ENCODE results near the gene FRMD5. TPM values are rescaled to one million over a fixed set of nuclear protein-coding genes. Genes with fewer than 3 reads are reported as not detected.

Gene FRMD5
- total RNA-seq, 2 experiments from 2014 or later: not detected

- Mint-ChIP-seq H3K27me3 (peaks cover 39% of the 10 kb centered on the region), H3K36me3 (ENCODE audit: low read depth) (no peaks in the 10 kb centered on the region), H3K4me3 (no peak overlapping the region), H3K9me3 (no peaks in the 10 kb centered on the region), H3K27ac (no peak overlapping the region), H3K4me1 (no peaks in the 10 kb centered on the region)
- CTCF ChIA-PET: no interaction called here
- no peak for DNase-seq
- POLR2A ChIA-PET: no interaction called here
Observed at GRCh38 chr15:44149224-44149623, 45.8 kb downstream of the FRMD5 start.

DNA sequence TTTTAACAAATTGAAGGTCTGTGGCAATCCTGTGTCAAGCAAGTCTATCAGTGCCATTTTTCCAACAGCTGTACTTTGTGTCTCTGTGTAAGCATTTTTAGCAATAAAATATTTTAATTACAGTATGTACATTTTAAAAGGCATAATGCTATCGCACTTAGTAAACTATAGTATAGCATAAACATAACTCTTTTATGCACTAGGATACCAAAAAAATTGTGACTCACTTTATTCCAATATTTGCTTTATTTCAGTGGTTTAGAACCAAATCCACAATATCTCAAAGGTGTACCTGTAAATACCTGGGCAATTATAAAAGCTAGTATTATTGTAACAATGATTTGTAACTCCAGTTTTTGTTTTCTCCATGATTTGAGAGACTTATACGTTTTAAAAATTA is 46.5 kb downstream of the FRMD5 start:
- Mint-ChIP-seq H3K27ac (no peak overlapping the region), H3K4me1 (no peaks in the 10 kb centered on the region), H3K4me3 (no peak overlapping the region), H3K9me3 (no peaks in the 10 kb centered on the region), H3K27me3 (peaks cover 39% of the 10 kb centered on the region), H3K36me3 (ENCODE audit: low read depth) (no peaks in the 10 kb centered on the region)
- DNase-seq: no peak
- CTCF ChIA-PET: no interaction called here
- POLR2A ChIA-PET: no interaction called here

GRCh38 chr15:44147636-44148035 is 47.4 kb downstream of the FRMD5 start:
- ChIA-PET CTCF (no interaction called here), POLR2A (no interaction called here)
- Mint-ChIP-seq H3K4me3 (no peak overlapping the region), H3K36me3 (ENCODE audit: low read depth) (no peaks in the 10 kb centered on the region), H3K9me3 (no peaks in the 10 kb centered on the region), H3K4me1 (no peaks in the 10 kb centered on the region), H3K27me3 (peaks cover 34% of the 10 kb centered on the region), H3K27ac (no peak overlapping the region)
- no peak for DNase-seq

DNA sequence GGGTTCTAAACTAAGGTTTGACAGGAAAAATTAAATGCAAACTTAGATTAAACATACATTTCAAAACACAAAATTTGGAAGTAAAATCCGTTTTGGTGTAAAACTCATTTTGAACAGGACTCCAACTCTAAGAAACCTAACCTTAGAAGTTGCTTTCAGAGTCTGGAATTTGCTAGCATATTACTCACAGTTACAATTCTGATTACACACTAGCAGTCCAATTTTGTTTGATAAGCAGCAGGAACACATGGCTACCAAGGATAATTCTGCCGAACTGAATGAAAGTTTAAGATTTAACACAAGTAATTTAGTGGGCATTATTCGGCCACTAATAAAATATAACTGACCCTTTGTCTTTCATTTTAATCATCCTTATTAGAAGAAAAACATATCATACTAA is 49.6 kb downstream of the FRMD5 start:
- Mint-ChIP-seq H3K27ac (no peak overlapping the region), H3K4me3 (no peak overlapping the region), H3K36me3 (ENCODE audit: low read depth) (no peaks in the 10 kb centered on the region), H3K4me1 (no peaks in the 10 kb centered on the region), H3K27me3 (peaks cover 28% of the 10 kb centered on the region), H3K9me3 (no peaks in the 10 kb centered on the region)
- POLR2A ChIA-PET: no interaction called here
- CTCF ChIA-PET: no interaction called here
- no peak for DNase-seq

GRCh38 chr15:44144992-44145391 is 50.1 kb downstream of the FRMD5 start:
- DNase-seq: no peak
- ChIA-PET CTCF (no interaction called here), POLR2A (no interaction called here)
- H3K4me3 Mint-ChIP-seq: no peak overlapping the region
- no peaks in the 10 kb centered on the region for H3K36me3 Mint-ChIP-seq (ENCODE audit: low read depth)
- no peak overlapping the region for H3K27ac Mint-ChIP-seq
- no peaks in the 10 kb centered on the region for H3K9me3 Mint-ChIP-seq
- no peaks in the 10 kb centered on the region for H3K4me1 Mint-ChIP-seq
- H3K27me3 Mint-ChIP-seq: peaks cover 25% of the 10 kb centered on the region

DNA sequence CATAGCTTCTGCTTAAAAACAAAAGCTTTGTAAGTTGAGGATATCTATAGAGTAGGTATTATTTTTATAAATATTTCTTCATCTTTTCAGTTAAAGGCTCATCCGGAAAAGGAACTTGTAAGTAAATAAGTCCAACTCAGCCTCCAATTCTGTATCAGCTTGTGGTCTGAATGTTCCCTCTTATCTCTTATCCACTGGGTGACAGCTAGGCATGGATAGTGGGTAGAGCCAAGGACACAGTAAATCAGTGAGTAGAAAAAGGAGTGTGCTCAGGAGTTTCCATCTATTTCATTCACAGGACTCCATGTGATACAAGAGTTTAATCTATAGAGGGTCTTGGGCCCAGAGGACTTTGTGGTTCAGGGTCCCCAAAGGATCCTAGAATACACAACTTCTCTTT is 50.9 kb downstream of the FRMD5 start:
- Mint-ChIP-seq H3K4me3 (no peak overlapping the region), H3K9me3 (no peaks in the 10 kb centered on the region), H3K4me1 (no peaks in the 10 kb centered on the region), H3K36me3 (ENCODE audit: low read depth) (no peaks in the 10 kb centered on the region), H3K27ac (no peak overlapping the region), H3K27me3 (peaks cover 19% of the 10 kb centered on the region)
- ChIA-PET CTCF (interaction anchor here (0.6 kb wide), 1 partner anchor 96 kb away, joined by 3 read pairs; no protein-coding TSS in a partner anchor), POLR2A (no interaction called here)
- no peak for DNase-seq

DNA sequence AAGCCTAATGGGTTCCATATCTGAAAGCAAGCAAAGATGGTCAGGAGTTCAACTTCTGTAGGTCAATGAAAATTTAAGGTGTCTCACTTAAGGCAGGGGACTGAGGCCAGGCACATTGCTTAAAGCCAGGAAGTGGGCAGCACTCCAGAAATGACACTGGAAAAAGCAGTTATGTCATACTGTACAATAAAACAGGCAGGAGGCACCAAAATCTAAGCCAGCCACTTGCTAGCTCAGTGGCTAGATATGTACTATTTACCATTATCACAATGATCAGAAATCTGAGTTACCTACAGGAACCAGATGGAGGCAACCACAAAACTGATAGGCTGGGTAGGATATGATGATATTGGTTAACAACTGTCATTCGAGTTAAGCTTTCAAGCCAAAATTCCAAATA is 57.3 kb downstream of the FRMD5 start:
- no peak overlapping the region for H3K4me3 Mint-ChIP-seq
- no peaks in the 10 kb centered on the region for H3K36me3 Mint-ChIP-seq (ENCODE audit: low read depth)
- H3K4me1 Mint-ChIP-seq: no peaks in the 10 kb centered on the region
- no peak for DNase-seq
- no peak overlapping the region for H3K27ac Mint-ChIP-seq
- ChIA-PET CTCF (no interaction called here), POLR2A (no interaction called here)
- peaks cover 4% of the 10 kb centered on the region for H3K27me3 Mint-ChIP-seq
- no peaks in the 10 kb centered on the region for H3K9me3 Mint-ChIP-seq

- POLR2A ChIA-PET: no interaction called here
Observed at GRCh38 chr15:44136991-44137477, 58.0 kb downstream of the FRMD5 start.

DNA sequence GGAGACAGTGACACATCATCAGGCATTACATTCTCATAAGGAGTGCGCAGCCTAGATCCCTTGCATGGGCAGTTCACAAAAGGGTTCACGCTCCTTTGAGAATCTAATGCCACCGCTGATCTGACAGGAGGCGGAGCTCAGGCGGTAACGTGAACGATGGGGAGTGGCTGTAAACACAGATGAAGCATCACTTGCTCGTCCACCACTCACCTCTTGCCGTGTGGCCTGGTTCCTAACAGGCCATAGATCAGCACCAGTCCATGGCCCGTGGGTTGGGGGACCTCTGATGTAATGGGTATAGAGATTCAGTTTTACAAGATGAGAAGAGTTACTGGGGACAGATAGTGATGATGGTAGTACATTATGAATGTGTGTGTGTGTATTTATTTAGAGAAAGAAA is 63.0 kb downstream of the FRMD5 start:
- Mint-ChIP-seq H3K27ac (no peak overlapping the region), H3K27me3 (peaks cover 14% of the 10 kb centered on the region), H3K4me1 (no peaks in the 10 kb centered on the region), H3K4me3 (no peak overlapping the region), H3K36me3 (ENCODE audit: low read depth) (no peaks in the 10 kb centered on the region), H3K9me3 (no peaks in the 10 kb centered on the region)
- CTCF ChIA-PET: no interaction called here
- POLR2A ChIA-PET: no interaction called here
- no peak for DNase-seq

More at GRCh38 chr15:44136991-44137477, 58.0 kb downstream of the FRMD5 start:
- Mint-ChIP-seq H3K27me3 (peaks cover 5% of the 10 kb centered on the region), H3K36me3 (ENCODE audit: low read depth) (no peaks in the 10 kb centered on the region), H3K27ac (no peak overlapping the region), H3K4me3 (no peak overlapping the region), H3K4me1 (no peaks in the 10 kb centered on the region), H3K9me3 (no peaks in the 10 kb centered on the region)
- CTCF ChIA-PET: no interaction called here
- no peak for DNase-seq

DNA sequence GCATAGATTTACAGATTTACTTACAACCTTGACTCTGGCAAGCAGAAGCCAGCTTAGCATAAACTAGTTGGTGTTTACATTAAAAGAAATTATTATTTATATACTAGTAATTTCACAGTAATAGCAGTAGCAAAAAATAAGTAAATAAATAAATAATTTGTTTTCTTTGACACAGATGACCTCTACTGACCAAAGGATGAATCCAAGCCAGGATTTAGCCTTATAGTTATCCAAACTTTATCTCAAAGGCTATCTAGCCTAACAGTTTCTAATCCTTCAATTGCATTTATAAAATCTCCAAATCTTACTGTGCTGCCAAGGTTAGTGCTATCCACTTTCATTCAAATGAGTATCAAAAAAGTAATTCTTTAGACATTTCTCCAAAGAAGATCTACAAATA is 64.3 kb downstream of the FRMD5 start:
- Mint-ChIP-seq H3K9me3 (no peaks in the 10 kb centered on the region), H3K4me3 (no peak overlapping the region)

DNA sequence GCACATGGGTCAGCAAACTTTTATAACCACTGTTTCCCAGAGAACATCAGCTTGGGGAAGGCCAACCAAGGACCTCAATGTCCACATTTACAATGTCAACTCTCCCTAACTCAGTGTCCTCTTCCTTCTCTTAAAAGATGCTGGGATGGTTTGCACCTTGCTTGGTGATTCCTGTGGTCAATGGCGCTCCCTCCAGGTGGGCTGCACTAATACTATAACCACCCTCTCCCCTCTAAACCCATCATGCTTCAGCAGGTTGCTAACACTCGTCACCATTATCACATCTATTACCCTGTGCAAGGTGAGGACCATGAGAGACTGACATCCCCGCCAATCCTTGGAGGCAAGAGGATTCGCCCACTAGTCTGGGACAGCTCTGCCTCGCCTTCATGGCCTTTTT is 65.2 kb downstream of the FRMD5 start:
- peaks cover 25% of the 10 kb centered on the region for H3K27me3 Mint-ChIP-seq
- no peak for DNase-seq
- ChIA-PET POLR2A (no interaction called here), CTCF (interaction anchor here (0.5 to 0.9 kb wide), 2 partner anchors 12 to 1254 kb away, joined by 3 read pairs; no protein-coding TSS in a partner anchor)
- no peak overlapping the region for H3K4me3 Mint-ChIP-seq
- no peaks in the 10 kb centered on the region for H3K36me3 Mint-ChIP-seq (ENCODE audit: low read depth)
- no peak overlapping the region for H3K27ac Mint-ChIP-seq
- no peaks in the 10 kb centered on the region for H3K4me1 Mint-ChIP-seq
- H3K9me3 Mint-ChIP-seq: no peaks in the 10 kb centered on the region

More for the DNA sequence above, 64.3 kb downstream of the FRMD5 start:
- Mint-ChIP-seq H3K36me3 (ENCODE audit: low read depth) (no peaks in the 10 kb centered on the region), H3K27me3 (peaks cover 22% of the 10 kb centered on the region), H3K4me1 (no peaks in the 10 kb centered on the region), H3K27ac (no peak overlapping the region)
- DNase-seq: no peak
- ChIA-PET POLR2A (interaction anchor here (0.6 kb wide), 1 partner anchor 158 kb away, joined by 3 read pairs; the partner anchor contains the start of gene GOLM2), CTCF (no interaction called here)

GRCh38 chr15:44128443-44128842 is 66.6 kb downstream of the FRMD5 start:
- no peak overlapping the region for H3K27ac Mint-ChIP-seq
- H3K4me3 Mint-ChIP-seq: no peak overlapping the region
- POLR2A ChIA-PET: no interaction called here
- DNase-seq: no peak
- H3K4me1 Mint-ChIP-seq: no peaks in the 10 kb centered on the region
- peaks cover 23% of the 10 kb centered on the region for H3K27me3 Mint-ChIP-seq
- no peaks in the 10 kb centered on the region for H3K36me3 Mint-ChIP-seq (ENCODE audit: low read depth)
- CTCF ChIA-PET: interaction anchor here (0.7 kb wide), 1 partner anchor 169 kb away, joined by 3 read pairs; no protein-coding TSS in a partner anchor
- H3K9me3 Mint-ChIP-seq: no peaks in the 10 kb centered on the region

DNA sequence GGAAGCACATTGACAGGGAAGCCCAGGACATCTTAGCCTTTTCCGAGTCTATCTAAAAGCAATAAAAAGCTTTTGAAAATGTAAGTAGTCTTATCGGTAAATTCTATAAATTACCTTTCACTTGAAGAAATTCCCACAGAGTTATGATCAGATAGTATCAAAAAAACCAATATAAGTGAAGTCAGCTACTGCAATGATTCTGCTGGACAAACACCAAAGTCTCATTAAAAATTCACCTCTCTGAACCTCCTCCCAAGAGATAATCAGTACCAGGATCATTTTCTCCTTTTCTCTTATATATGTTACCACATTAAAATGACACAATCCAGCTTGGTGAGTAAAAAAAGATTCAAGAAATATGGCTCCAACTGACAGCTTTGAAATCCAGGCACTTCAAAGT is 69.2 kb downstream of the FRMD5 start:
- no peaks in the 10 kb centered on the region for H3K36me3 Mint-ChIP-seq (ENCODE audit: low read depth)
- H3K27me3 Mint-ChIP-seq: peaks cover 17% of the 10 kb centered on the region
- ChIA-PET POLR2A (no interaction called here), CTCF (no interaction called here)
- H3K9me3 Mint-ChIP-seq: no peaks in the 10 kb centered on the region
- H3K4me1 Mint-ChIP-seq: no peaks in the 10 kb centered on the region
- DNase-seq: no peak
- no peak overlapping the region for H3K27ac Mint-ChIP-seq
- no peak overlapping the region for H3K4me3 Mint-ChIP-seq

GRCh38 chr15:44102675-44103254 is 92.3 kb downstream of the FRMD5 start:
- Mint-ChIP-seq H3K27ac (no peak overlapping the region), H3K9me3 (no peaks in the 10 kb centered on the region), H3K27me3 (peaks cover 30% of the 10 kb centered on the region), H3K36me3 (ENCODE audit: low read depth) (no peaks in the 10 kb centered on the region), H3K4me1 (no peaks in the 10 kb centered on the region), H3K4me3 (no peak overlapping the region)
- CTCF ChIA-PET: no interaction called here
- POLR2A ChIA-PET: no interaction called here
- DNase-seq: no peak

All from activated CD4-positive, alpha-beta memory T cell treated with anti-CD3 and anti-CD28 coated beads, Interleukin-2, amount 10 ng/mL, durations not matched to agents 7 days and 5 days (primary cell).